ENCODE results near the gene SCN1B.
"Not testable (repeated sequence)": the region's sequence is repeated elsewhere in the genome, so short reads cannot be mapped to it uniquely, and the experiment has no call there.

Gene SCN1B

GRCh38 chr19:35009424-35010415 lies 20.6 kb upstream of the SCN1B start:
- Histone ChIP-seq H3K27ac (no peak overlapping the region), H3K9ac (no peak overlapping the region), H3K4me2 (no peak overlapping the region; the same call in 1 of the 2 replicates), H4K20me1 (peaks cover 100% of the 10 kb centered on the region), H3K4me3 (no peak overlapping the region), H3K4me1 (peaks cover 52% of the 10 kb centered on the region), H3K27me3 (no peaks in the 10 kb centered on the region), H3K9me3 (no peaks in the 10 kb centered on the region), H3K36me3 (peaks cover 98% of the 10 kb centered on the region)
- no peak for TF ChIP-seq Cebpa-rat (IDR thresholded peaks at IDR 0.05)

GRCh38 chr19:35011091-35011689 lies 19.1 kb upstream of the SCN1B start:
- Histone ChIP-seq H3K4me1 (peaks cover 65% of the 10 kb centered on the region), H3K9ac (0 out of 2 replicates have a peak overlapping the region, but pooled peaks have one; percentile 24), H3K36me3 (peaks cover 100% of the 10 kb centered on the region), H3K27me3 (no peaks in the 10 kb centered on the region), H3K9me3 (no peaks in the 10 kb centered on the region), H3K4me3 (no peak overlapping the region), H3K4me2 (peak overlapping the region; percentile 39), H3K27ac (peak overlapping the region; percentile 58), H4K20me1 (peaks cover 100% of the 10 kb centered on the region)
- no peak for TF ChIP-seq Cebpa-rat (IDR thresholded peaks at IDR 0.05)

- TF ChIP-seq Cebpa-rat (IDR thresholded peaks at IDR 0.05): no peak
- H3K27ac ChIP-seq: peak overlapping the region; percentile 58
- no peak overlapping the region for H3K4me3 ChIP-seq
- peaks cover 73% of the 10 kb centered on the region for H3K4me1 ChIP-seq
- H3K36me3 ChIP-seq: peaks cover 100% of the 10 kb centered on the region
- H3K9me3 ChIP-seq: no peaks in the 10 kb centered on the region
- 0 out of 2 replicates have a peak overlapping the region, but pooled peaks have one; percentile 24 for H3K9ac ChIP-seq
- peaks cover 96% of the 10 kb centered on the region for H4K20me1 ChIP-seq
- peak overlapping the region; percentile 39 for H3K4me2 ChIP-seq
- no peaks in the 10 kb centered on the region for H3K27me3 ChIP-seq
Measured at GRCh38 chr19:35011737-35012682, 18.3 kb upstream of the SCN1B start.

GRCh38 chr19:35013041-35013819 lies 17.0 kb upstream of the SCN1B start:
- Histone ChIP-seq H3K36me3 (peaks cover 100% of the 10 kb centered on the region), H3K27ac (peak overlapping the region; percentile 64)

GRCh38 chr19:35013820-35014754 lies 16.2 kb upstream of the SCN1B start:
- Histone ChIP-seq H3K9ac (peak overlapping the region; percentile 64), H3K36me3 (peaks cover 100% of the 10 kb centered on the region), H3K27me3 (no peaks in the 10 kb centered on the region), H3K4me3 (no peak overlapping the region), H3K4me2 (peak overlapping the region; percentile 66), H3K27ac (peak overlapping the region; percentile 64), H3K9me3 (no peaks in the 10 kb centered on the region), H3K4me1 (peaks cover 81% of the 10 kb centered on the region), H4K20me1 (peaks cover 94% of the 10 kb centered on the region)
- 0 out of 2 replicates have a peak, but pooled peaks have one; percentile 6 for TF ChIP-seq Cebpa-rat (IDR thresholded peaks at IDR 0.05)

More at GRCh38 chr19:35013041-35013819, 17.0 kb upstream of the SCN1B start:
- no peak for TF ChIP-seq Cebpa-rat (IDR thresholded peaks at IDR 0.05)
- H4K20me1 ChIP-seq: peaks cover 94% of the 10 kb centered on the region
- H3K4me2 ChIP-seq: peak overlapping the region; percentile 66
- peak overlapping the region; percentile 64 for H3K9ac ChIP-seq
- peaks cover 81% of the 10 kb centered on the region for H3K4me1 ChIP-seq
- H3K4me3 ChIP-seq: no peak overlapping the region
- H3K27me3 ChIP-seq: no peaks in the 10 kb centered on the region
- H3K9me3 ChIP-seq: no peaks in the 10 kb centered on the region

- not testable (repeated sequence) for H3K9ac ChIP-seq, H3K9me3 ChIP-seq, H3K4me3 ChIP-seq, H3K27ac ChIP-seq, H3K27me3 ChIP-seq
- peaks cover 80% of the 10 kb centered on the region for H3K4me1 ChIP-seq
- peaks cover 94% of the 10 kb centered on the region for H4K20me1 ChIP-seq
- peaks cover 100% of the 10 kb centered on the region for H3K36me3 ChIP-seq
- H3K4me2 ChIP-seq: peak overlapping the region; percentile 66; the same call in 1 of the 2 replicates
Measured at GRCh38 chr19:35014774-35015173, 15.5 kb upstream of the SCN1B start.

GRCh38 chr19:35015270-35015953 lies 14.9 kb upstream of the SCN1B start:
- Histone ChIP-seq H3K4me2 (peak overlapping the region; percentile 14), H4K20me1 (peaks cover 94% of the 10 kb centered on the region), H3K27ac (no peak overlapping the region), H3K36me3 (peaks cover 100% of the 10 kb centered on the region), H3K27me3 (no peaks in the 10 kb centered on the region), H3K4me1 (peaks cover 73% of the 10 kb centered on the region), H3K9ac (no peak overlapping the region), H3K9me3 (no peaks in the 10 kb centered on the region), H3K4me3 (no peak overlapping the region)
- no peak for TF ChIP-seq Cebpa-rat (IDR thresholded peaks at IDR 0.05)
